HL-60/S4 treated with retinoic acid at 250 ng/mL for 4 days and 3 days (cell line): Measurements from ENCODE around the gene RUNX3.

ENCODE experiments used
- in situ Hi-C: fragments of 300-500 bp; cut with MboI; formaldehyde crosslinking; loops from 2 replicates; pipeline ENCODE4 v1.7.0; 2022; ENCODE audit warnings: low sequenced_read_pairs

The RUNX3 gene

GRCh38 chr1:24963943-24964693, 34.0 kb upstream of the RUNX3 start:
- in situ Hi-C loops: no loop called here

- in situ Hi-C loops: no loop called here
Observed at GRCh38 chr1:24963099-24963872, 33.2 kb upstream of the RUNX3 start.

- in situ Hi-C loops: no loop called here
Observed at GRCh38 chr1:24961961-24962861, 32.1 kb upstream of the RUNX3 start.

GRCh38 chr1:24961334-24961733, 31.3 kb upstream of the RUNX3 start:
- in situ Hi-C loops: no loop called here

GRCh38 chr1:24960071-24960801, 30.2 kb upstream of the RUNX3 start:
- in situ Hi-C loops: no loop called here

- in situ Hi-C loops: no loop called here
Observed at GRCh38 chr1:24959623-24959975, 29.5 kb upstream of the RUNX3 start.

GRCh38 chr1:24958766-24959622, 28.9 kb upstream of the RUNX3 start:
- in situ Hi-C loops: no loop called here

- in situ Hi-C loops: no loop called here
Observed at GRCh38 chr1:24957808-24958752, 28.0 kb upstream of the RUNX3 start.

GRCh38 chr1:24957016-24957807, 27.1 kb upstream of the RUNX3 start:
- in situ Hi-C loops: no loop called here

- in situ Hi-C loops: no loop called here
Observed at GRCh38 chr1:24955779-24956365, 25.8 kb upstream of the RUNX3 start.

- in situ Hi-C loops: no loop called here
Observed at GRCh38 chr1:24955161-24955560, 25.1 kb upstream of the RUNX3 start.

GRCh38 chr1:24954631-24955030, 24.6 kb upstream of the RUNX3 start:
- in situ Hi-C loops: no loop called here

GRCh38 chr1:24954022-24954421, 23.9 kb upstream of the RUNX3 start:
- in situ Hi-C loops: no loop called here

GRCh38 chr1:24952413-24952841, 22.4 kb upstream of the RUNX3 start:
- in situ Hi-C loops: no loop called here

- in situ Hi-C loops: no loop called here
Observed at GRCh38 chr1:24951810-24952412, 21.8 kb upstream of the RUNX3 start.

- in situ Hi-C loops: no loop called here
Observed at GRCh38 chr1:24951337-24951736, 21.3 kb upstream of the RUNX3 start.

- in situ Hi-C loops: no loop called here
Observed at GRCh38 chr1:24949331-24949881, 19.3 kb upstream of the RUNX3 start.
